H1 (cell line): ENCODE data around the gene PSMB11. TPM values are rescaled to one million over a fixed set of nuclear protein-coding genes. Genes with fewer than 3 reads are reported as not detected.

Experiments
- CTCF ChIA-PET: fragments of 300-600 bp; sonication (Branson Sonifier 250); formaldehyde crosslinking; loops from one replicate; lab custom pipeline; 2021; ENCODE audit not compliant: partially characterized antibody; lab: Charles Lee
- POLR2A ChIA-PET: fragments of 300-600 bp; sonication (Branson Sonifier 250); formaldehyde crosslinking; loops from one replicate; lab custom pipeline; 2021; ENCODE audit warnings: inconsistent platforms; ENCODE audit not compliant: partially characterized antibody; lab: Charles Lee
- DNase-seq, 2 experiments: peaks; one replicate each; pipeline versions ENCODE4 v3.0.0 to v3.0.0-alpha.2; 2010 to 2022; ENCODE audit warnings: low spot score in 2 of 2, low read depth in 1 of 2, mixed read lengths in 1 of 2
- FAIRE-seq: peaks from 2 replicates; lab custom pipeline; 2011; peaks lifted over from hg19 to GRCh38; lab: Jason Lieb, UNC
- H2AFZ ChIP-seq: 2 replicates; pipeline ENCODE4 v1.8.1; 2012; ENCODE audit warnings: low read length, inconsistent platforms
- H2AK5ac ChIP-seq: 2 replicates; pipeline ENCODE4 v1.6.1; 2013; ENCODE audit warnings: low read depth, low read length
- H2BK120ac ChIP-seq: replicated peaks from 2 replicates; pipeline ENCODE3; 2013; ENCODE audit warnings: low read depth, low read length, inconsistent platforms
- H2BK12ac ChIP-seq: 2 replicates; pipeline ENCODE4 v1.6.1; 2013; ENCODE audit warnings: low read depth, low read length
- H2BK15ac ChIP-seq: 2 replicates; pipeline ENCODE4 v1.6.1; 2013; ENCODE audit warnings: low read length
- H2BK20ac ChIP-seq: 2 replicates; pipeline ENCODE4 v1.6.1; 2013; ENCODE audit warnings: low read length
- H2BK5ac ChIP-seq: 2 replicates; pipeline ENCODE4 v1.6.1; 2013; ENCODE audit warnings: low read depth, low read length
- H3K14ac ChIP-seq: 2 replicates; pipeline ENCODE4 v1.6.1; 2013; ENCODE audit warnings: inconsistent platforms; ENCODE audit not compliant: insufficient read length
- H3K18ac ChIP-seq: 2 replicates; pipeline ENCODE4 v1.6.1; 2013; ENCODE audit warnings: low read length; ENCODE audit errors: extremely low read depth
- H3K23ac ChIP-seq: 2 replicates; pipeline ENCODE4 v1.6.1; 2013; ENCODE audit warnings: inconsistent platforms; ENCODE audit not compliant: insufficient read length
- H3K23me2 ChIP-seq: 2 replicates; pipeline ENCODE4 v1.6.1; 2013; ENCODE audit warnings: low read depth, low read length
- H3K27ac ChIP-seq: 2 replicates; pipeline ENCODE4 v1.6.1; 2011; ENCODE audit warnings: low read depth, low read length, inconsistent platforms
- H3K27me3 ChIP-seq, 4 experiments: replicated peaks in 1 of 4; 1 replicate in 1 of 4; 2 replicates in 3 of 4; pipeline versions ENCODE4 v1.6.1 to v1.8.1; 2011 to 2013; ENCODE audit warnings: low read length in 3 of 4, mild to moderate bottlenecking in 3 of 4, inconsistent platforms in 2 of 4, mixed read lengths in 2 of 4, moderate library complexity in 1 of 4; ENCODE audit not compliant: control insufficient read depth in 3 of 4, insufficient read depth in 3 of 4; ENCODE audit errors: extremely low read depth in 1 of 4
- H3K36me3 ChIP-seq, 4 experiments: 2 replicates each; pipeline versions ENCODE4 v1.6.1 to v1.8.1; 2011 to 2013; ENCODE audit warnings: mild to moderate bottlenecking in 4 of 4, low read length in 3 of 4, moderate library complexity in 2 of 4, control low read depth in 1 of 4, inconsistent platforms in 1 of 4; ENCODE audit not compliant: insufficient read depth in 4 of 4, control insufficient read depth in 2 of 4
- H3K4ac ChIP-seq: replicated peaks from 2 replicates; pipeline ENCODE3; 2013; ENCODE audit warnings: low read length, low read depth, mixed read lengths, inconsistent platforms; ENCODE audit not compliant: insufficient read length
- H3K4me1 ChIP-seq, 4 experiments: replicated peaks in 1 of 4; 1 replicate in 1 of 4; 2 replicates in 3 of 4; pipeline versions ENCODE4 v1.6.1 to v1.8.1; 2011 to 2013; ENCODE audit warnings: low read length in 3 of 4, inconsistent platforms in 2 of 4, mixed read lengths in 1 of 4; ENCODE audit not compliant: insufficient read depth in 4 of 4, control insufficient read depth in 3 of 4
- H3K4me2 ChIP-seq, 2 experiments: 2 replicates each; pipeline versions ENCODE4 v1.6.1 to v1.8.1; 2011 to 2013; ENCODE audit warnings: low read depth in 2 of 2, low read length in 2 of 2, control low read depth in 1 of 2, inconsistent platforms in 1 of 2, mild to moderate bottlenecking in 1 of 2; ENCODE audit not compliant: insufficient read depth in 1 of 2
- H3K4me3 ChIP-seq, 4 experiments: fragments of 200-600, 300-600 bp in 1 of 4; sonication (generic), shearing (Covaris generic), sonication (Bioruptor Twin) in 1 of 4; 2 replicates each; pipeline versions ENCODE4 v1.5.1 to v1.8.1; 2011 to 2016; ENCODE audit warnings: low read length in 4 of 4, low read depth in 3 of 4, control low read depth in 2 of 4, inconsistent platforms in 2 of 4, mild to moderate bottlenecking in 2 of 4, mixed read lengths in 1 of 4, moderate library complexity in 1 of 4; ENCODE audit not compliant: insufficient read depth in 2 of 4; ENCODE audit errors: extremely low read depth in 1 of 4
- H3K56ac ChIP-seq: replicated peaks from 2 replicates; pipeline ENCODE3; 2013; ENCODE audit warnings: low read depth, mild to moderate bottlenecking, mixed read lengths, low read length, inconsistent platforms; ENCODE audit not compliant: insufficient read length
- H3K79me1 ChIP-seq: 2 replicates; pipeline ENCODE4 v1.6.1; 2013; ENCODE audit warnings: low read depth, low read length, control low read depth
- H3K79me2 ChIP-seq, 2 experiments: 2 replicates each; pipeline versions ENCODE4 v1.6.1 to v1.8.1; 2012 to 2013; ENCODE audit warnings: low read length in 2 of 2, mild to moderate bottlenecking in 2 of 2, inconsistent platforms in 1 of 2; ENCODE audit not compliant: insufficient read depth in 2 of 2, control insufficient read depth in 1 of 2
- H3K9ac ChIP-seq, 4 experiments: replicated peaks in 1 of 4; 1 replicate in 1 of 4; 2 replicates in 3 of 4; pipeline versions ENCODE4 v1.6.1 to v1.8.1; 2011 to 2013; ENCODE audit warnings: low read depth in 3 of 4, low read length in 3 of 4, control low read depth in 2 of 4, mild to moderate bottlenecking in 2 of 4, moderate library complexity in 2 of 4, inconsistent platforms in 1 of 4; ENCODE audit errors: extremely low read depth in 1 of 4
- H3K9me3 ChIP-seq, 2 experiments: 2 replicates each; pipeline versions ENCODE4 v1.6.1 to v1.8.1; 2012 to 2013; ENCODE audit warnings: mild to moderate bottlenecking in 2 of 2, moderate library complexity in 2 of 2, control low read depth in 1 of 2, inconsistent platforms in 1 of 2, low read depth in 1 of 2, low read length in 1 of 2, mixed read lengths in 1 of 2; ENCODE audit not compliant: insufficient read depth in 2 of 2
- H4K20me1 ChIP-seq, 2 experiments: replicated peaks in 1 of 2; 2 replicates each; pipeline versions ENCODE3 to v1.8.1; 2011 to 2013; ENCODE audit warnings: inconsistent platforms in 2 of 2, low read length in 2 of 2, mild to moderate bottlenecking in 1 of 2; ENCODE audit not compliant: insufficient read depth in 2 of 2, control insufficient read depth in 1 of 2
- H4K5ac ChIP-seq: 2 replicates; pipeline ENCODE4 v1.6.1; 2013; ENCODE audit warnings: low read length, low read depth, mixed read lengths, inconsistent platforms; ENCODE audit not compliant: insufficient read length
- H4K8ac ChIP-seq: 2 replicates; pipeline ENCODE4 v1.8.0; 2013; ENCODE audit warnings: mild to moderate bottlenecking, moderate library complexity, low read length, inconsistent platforms; ENCODE audit not compliant: insufficient read depth; ENCODE audit errors: extremely low read depth
- H4K91ac ChIP-seq: replicated peaks from 2 replicates; pipeline ENCODE3; 2013; ENCODE audit warnings: low read length, mixed read lengths, inconsistent platforms; ENCODE audit not compliant: insufficient read length
- CHD2 ChIP-seq: IDR thresholded peaks from 2 replicates; pipeline ENCODE4 v1.6.1; 2012; ENCODE audit warnings: low read length, improper control_type of control experiment
- CTBP2 ChIP-seq: IDR thresholded peaks from 2 replicates; pipeline ENCODE4 v1.7.0; 2011; ENCODE audit warnings: borderline replicate concordance, mild to moderate bottlenecking, moderate library complexity, mixed read lengths, low read length; ENCODE audit not compliant: insufficient read depth, insufficient read length
- EP300 ChIP-seq, 2 experiments: IDR thresholded peaks; 1 replicate in 1 of 2; 2 replicates in 1 of 2; pipeline ENCODE4 v1.6.1; 2011 to 2012; ENCODE audit warnings: low read depth in 2 of 2, low read length in 2 of 2, mild to moderate bottlenecking in 2 of 2, borderline replicate concordance in 1 of 2, inconsistent platforms in 1 of 2, moderate library complexity in 1 of 2
- GTF2F1 ChIP-seq: IDR thresholded peaks from 2 replicates; pipeline ENCODE4 v1.6.1; 2012; ENCODE audit warnings: low read depth, low read length, improper control_type of control experiment, borderline replicate concordance
- KDM1A ChIP-seq: fragments of 200-600, 300-600 bp; sonication (generic); IDR thresholded peaks from 2 replicates; pipeline ENCODE4 v1.7.1; 2016; ENCODE audit warnings: mild to moderate bottlenecking, low read length, borderline replicate concordance
- POLR2A ChIP-seq, 2 experiments: IDR thresholded peaks; 1 replicate in 1 of 2; 2 replicates in 1 of 2; pipeline ENCODE4 v1.6.1; 2011; ENCODE audit warnings: low read depth in 2 of 2, low read length in 2 of 2, mild to moderate bottlenecking in 2 of 2; ENCODE audit errors: control extremely low read depth in 1 of 2
- RFX5 ChIP-seq: IDR thresholded peaks from 2 replicates; pipeline ENCODE4 v1.6.1; 2011; ENCODE audit warnings: low read depth, low read length, improper control_type of control experiment, borderline replicate concordance
- RNF2 ChIP-seq: fragments of 200-900, 300-1000 bp; sonication (generic); IDR thresholded peaks from 2 replicates; pipeline ENCODE4 v1.7.1; 2016; ENCODE audit warnings: borderline replicate concordance, low read depth, mild to moderate bottlenecking, antibody characterized with exemption, low read length; ENCODE audit not compliant: poor library complexity, severe bottlenecking; ENCODE audit errors: missing control alignments
- SP2 ChIP-seq: IDR thresholded peaks from 2 replicates; pipeline ENCODE4 v1.6.1; 2012; ENCODE audit warnings: mild to moderate bottlenecking, low read length, inconsistent platforms
- TEAD4 ChIP-seq: IDR thresholded peaks from 2 replicates; pipeline ENCODE4 v1.6.1; 2012; ENCODE audit warnings: low read depth, low read length, inconsistent platforms, mixed read lengths
- WGBS, 2 experiments: shearing (Covaris generic) in 1 of 2; methylation state at CpG; one replicate each; pipeline versions ENCODE4 v1.1.6 to v1.1.7; 2013 to 2015; ENCODE audit warnings: low lambda C conversion rate in 2 of 2, mixed read lengths in 2 of 2, inconsistent platforms in 1 of 2, low coverage in 1 of 2, missing lambda C conversion rate in 1 of 2; ENCODE audit not compliant: insufficient replicate concordance in 2 of 2, insufficient coverage in 1 of 2, insufficient read length in 1 of 2; ENCODE audit errors: extremely low coverage in 1 of 2, missing lambda C conversion rate in 1 of 2; 5-methylcytosine and 5-hydroxymethylcytosine counted together
- polyA plus RNA-seq, 7 experiments: library from polyadenylated mRNA; depleted of rRNA in 3 of 7; stranded (reverse) in 5 of 7; unstranded in 2 of 7; fragments of >200 nt in 5 of 7; fragments of 200-250 nt in 2 of 7; gene quantifications; 1 replicate in 5 of 7; 2 replicates in 1 of 7; 4 replicates in 1 of 7; pipeline versions ENCODE4 v1.2.1 to v1.2.3, GENCODE V29; 2011 to 2013; ENCODE audit warnings: missing spikeins in 2 of 7, mixed read lengths in 2 of 7
- total RNA-seq: library from RNA; stranded (reverse); fragmentation: NEBNext Ultra II Directional; extraction: Animal tissue kit (Norgen Biotek cat#: 25700); gene quantifications from 2 replicates; pipeline ENCODE4 v1.2.1, GENCODE V29; 2021
- TF ChIP-seq, protein P1 (sequence below): IDR thresholded peaks from 2 replicates; pipeline ENCODE4 v1.6.1; 2012; ENCODE audit warnings: inconsistent platforms
- TF ChIP-seq, protein P2 (sequence below): IDR thresholded peaks from 2 replicates; pipeline ENCODE4 v1.6.1; 2011; ENCODE audit warnings: low read depth, mild to moderate bottlenecking, low read length; ENCODE audit not compliant: insufficient read depth

Gene PSMB11
- total and polyA plus RNA-seq, 2 of the 8 experiments (the other 6 are each of a cell fraction or from before 2014, with no cell fraction given) = not detected

DNA sequence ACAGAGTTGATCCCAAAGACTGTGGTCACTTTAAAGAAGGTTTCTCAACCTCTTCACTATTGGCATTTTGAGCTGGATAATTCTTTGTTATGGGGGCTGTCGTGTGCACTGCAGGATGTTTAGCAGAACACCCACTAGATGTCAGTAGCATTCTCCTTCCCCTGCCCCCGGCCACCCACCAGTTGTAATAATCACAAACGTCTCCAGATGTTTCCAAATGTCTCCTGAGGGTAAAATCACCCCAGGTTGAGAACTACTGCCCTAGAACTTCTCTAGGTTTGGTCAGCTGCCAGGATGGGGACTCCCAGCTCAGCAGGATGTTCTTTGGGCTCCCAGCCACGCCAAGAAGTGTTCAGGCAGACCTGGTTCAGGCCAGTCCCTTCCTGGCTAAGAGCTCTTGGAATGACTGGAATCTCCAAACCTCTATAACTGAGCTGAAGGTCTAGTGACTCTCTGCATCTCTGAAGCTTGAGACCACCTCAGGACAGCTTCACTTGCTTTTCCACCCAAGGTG, 47.2 kb upstream of the PSMB11 start:
- H4K91ac ChIP-seq = peak overlapping the region; percentile 92
- no peaks in the 10 kb centered on the region for H3K79me2 ChIP-seq
- no peaks in the 10 kb centered on the region; the same call in 1 of the 2 replicates for H3K23me2 ChIP-seq
- peak overlapping the region; percentile 68 for H2BK120ac ChIP-seq
- no peak overlapping the region for H3K18ac ChIP-seq
- no peak overlapping the region for H3K4ac ChIP-seq
- no peak overlapping the region for H3K4me3 ChIP-seq
- no peaks in the 10 kb centered on the region for H3K27me3 ChIP-seq
- H3K9me3 ChIP-seq = no peaks in the 10 kb centered on the region
- no peaks in the 10 kb centered on the region for H3K36me3 ChIP-seq
- no peak overlapping the region for H3K27ac ChIP-seq
- no peak overlapping the region for H4K5ac ChIP-seq
- no peak overlapping the region; a peak in 1 of 4 replicates for H3K4me2 ChIP-seq
- no peak overlapping the region; the same call in 1 of the 2 replicates for H2BK5ac ChIP-seq
- H2BK12ac ChIP-seq = no peak overlapping the region
- DNase-seq (no peak), FAIRE-seq (no peak)
- no peak overlapping the region for H3K14ac ChIP-seq
- no peak overlapping the region for H2AK5ac ChIP-seq
- no peaks in the 10 kb centered on the region; the same call in 1 of the 2 replicates for H3K79me1 ChIP-seq
- no peak overlapping the region for H3K9ac ChIP-seq
- H4K8ac ChIP-seq = no peak overlapping the region
- H3K23ac ChIP-seq = no peak overlapping the region
- H3K4me1 ChIP-seq = peaks cover 0 to 5% (median 2%) of the 10 kb centered on the region in 4 experiments; a peak in 2 of 7 replicates
- peak overlapping the region; percentile 61; the same call in 1 of the 2 replicates for H2AFZ ChIP-seq
- no peak overlapping the region for H2BK15ac ChIP-seq
- H3K56ac ChIP-seq = no peak overlapping the region
- ChIA-PET CTCF (interaction anchor here (0.5 to 23.0 kb wide), 34 partner anchors 11 to 467 kb away, joined by 3 to 785 read pairs (median 4); partner anchors contain the start of genes ACIN1, AJUBA, C14orf119 and CDH24), POLR2A (interaction anchor here (0.6 to 12.2 kb wide), 18 partner anchors 10 to 487 kb away, joined by 3 to 133 read pairs (median 4); partner anchors contain the start of genes AJUBA, CDH24, HAUS4 and PSMB11)
- WGBS, 2 experiments = 55% methylated on average over 4 of the region's 4 CpGs; no CpG with 5 or more reads in 1 of the 2 experiments
- H2BK20ac ChIP-seq = no peak overlapping the region
- H4K20me1 ChIP-seq = no peaks in the 10 kb centered on the region
- TF ChIP-seq KDM1A = no peak
- TF ChIP-seq GTF2F1 = no peak
- no peak for TF ChIP-seq CTBP2
- peak; percentile 64 for TF ChIP-seq TEAD4
- TF ChIP-seq RNF2 = no peak
- TF ChIP-seq, protein P1, sequence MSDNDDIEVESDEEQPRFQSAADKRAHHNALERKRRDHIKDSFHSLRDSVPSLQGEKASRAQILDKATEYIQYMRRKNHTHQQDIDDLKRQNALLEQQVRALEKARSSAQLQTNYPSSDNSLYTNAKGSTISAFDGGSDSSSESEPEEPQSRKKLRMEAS = no peak
- TF ChIP-seq CHD2 = no peak
- TF ChIP-seq POLR2A (IDR thresholded peaks at IDR 0.05; ENCODE audit: control extremely low read depth in 1 of 2, low read depth in 2 of 2, low read length in 2 of 2) = no peak
- TF ChIP-seq EP300 (IDR thresholded peaks at IDR 0.05; ENCODE audit: borderline replicate concordance in 1 of 2, low read depth in 2 of 2, low read length in 2 of 2) = no peak
- TF ChIP-seq RFX5 = no peak
- no peak for TF ChIP-seq SP2
- TF ChIP-seq, protein P2, sequence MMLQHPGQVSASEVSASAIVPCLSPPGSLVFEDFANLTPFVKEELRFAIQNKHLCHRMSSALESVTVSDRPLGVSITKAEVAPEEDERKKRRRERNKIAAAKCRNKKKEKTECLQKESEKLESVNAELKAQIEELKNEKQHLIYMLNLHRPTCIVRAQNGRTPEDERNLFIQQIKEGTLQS = no peak
